ENCODE measurements around the gene CYP24A1. TPM values are rescaled to one million over a fixed set of nuclear protein-coding genes. Genes with fewer than 3 reads are reported as not detected.

CYP24A1 gene
- total and polyA plus RNA-seq, 2 of the 13 experiments (the other 11 are each of a cell fraction or from before 2014, with no cell fraction given): 9.4 to 32.7 TPM

GRCh38 chr20:54107600-54108325 is 66.0 kb downstream of the CYP24A1 start (continued):
- TF ChIP-seq ZNF136 (CRISPR knock-in tag; IDR thresholded peaks at IDR 0.05; ENCODE audit: low read depth) (peak; percentile 94), HMG20B (CRISPR knock-in tag; conservative IDR thresholded peaks at IDR 0.05) (peak; percentile 89), ZNF777 (CRISPR knock-in tag; IDR thresholded peaks at IDR 0.05) (no peak), NKX3-1 (CRISPR knock-in tag; IDR thresholded peaks at IDR 0.05) (peak; percentile 84; the same call in 1 of the 2 replicates), KLF12 (CRISPR knock-in tag; IDR thresholded peaks at IDR 0.05; ENCODE audit: borderline replicate concordance) (no peak), ZNF343 (CRISPR knock-in tag; IDR thresholded peaks at IDR 0.05) (peak; percentile 83), ZBTB3 (CRISPR knock-in tag; IDR thresholded peaks at IDR 0.05; ENCODE audit: borderline replicate concordance, low read depth) (peak; percentile 83; the same call in 1 of the 2 replicates), HDAC1 (CRISPR knock-in tag; IDR thresholded peaks at IDR 0.05) (peak; percentile 72), CBX2 (IDR thresholded peaks at IDR 0.05; ENCODE audit: low read depth, low read length) (no peak), CBX2 (CRISPR knock-in tag; IDR thresholded peaks at IDR 0.05; ENCODE audit: low read depth) (no peak), HDAC2 (CRISPR knock-in tag; IDR thresholded peaks at IDR 0.05) (peak; percentile 97), ZNF749 (CRISPR knock-in tag; IDR thresholded peaks at IDR 0.05; ENCODE audit: borderline replicate concordance) (peak; percentile 77; the same call in 1 of the 2 replicates), NCOA2 (CRISPR knock-in tag; IDR thresholded peaks at IDR 0.05) (peak; percentile 96), YEATS2 (CRISPR knock-in tag; IDR thresholded peaks at IDR 0.05; ENCODE audit: borderline replicate concordance) (peak; percentile 81), ZBTB25 (CRISPR knock-in tag; IDR thresholded peaks at IDR 0.05) (peak; percentile 78; the same call in 1 of the 2 replicates)
- TF ChIP-seq, protein P1, sequence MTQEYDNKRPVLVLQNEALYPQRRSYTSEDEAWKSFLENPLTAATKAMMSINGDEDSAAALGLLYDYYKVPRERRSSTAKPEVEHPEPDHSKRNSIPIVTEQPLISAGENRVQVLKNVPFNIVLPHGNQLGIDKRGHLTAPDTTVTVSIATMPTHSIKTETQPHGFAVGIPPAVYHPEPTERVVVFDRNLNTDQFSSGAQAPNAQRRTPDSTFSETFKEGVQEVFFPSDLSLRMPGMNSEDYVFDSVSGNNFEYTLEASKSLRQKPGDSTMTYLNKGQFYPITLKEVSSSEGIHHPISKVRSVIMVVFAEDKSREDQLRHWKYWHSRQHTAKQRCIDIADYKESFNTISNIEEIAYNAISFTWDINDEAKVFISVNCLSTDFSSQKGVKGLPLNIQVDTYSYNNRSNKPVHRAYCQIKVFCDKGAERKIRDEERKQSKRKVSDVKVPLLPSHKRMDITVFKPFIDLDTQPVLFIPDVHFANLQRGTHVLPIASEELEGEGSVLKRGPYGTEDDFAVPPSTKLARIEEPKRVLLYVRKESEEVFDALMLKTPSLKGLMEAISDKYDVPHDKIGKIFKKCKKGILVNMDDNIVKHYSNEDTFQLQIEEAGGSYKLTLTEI (CRISPR knock-in tag; conservative IDR thresholded peaks at IDR 0.05): no peak
- TF ChIP-seq, protein P2, sequence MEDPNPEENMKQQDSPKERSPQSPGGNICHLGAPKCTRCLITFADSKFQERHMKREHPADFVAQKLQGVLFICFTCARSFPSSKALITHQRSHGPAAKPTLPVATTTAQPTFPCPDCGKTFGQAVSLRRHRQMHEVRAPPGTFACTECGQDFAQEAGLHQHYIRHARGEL (CRISPR knock-in tag; IDR thresholded peaks at IDR 0.05): no peak
- TF ChIP-seq, protein P3, sequence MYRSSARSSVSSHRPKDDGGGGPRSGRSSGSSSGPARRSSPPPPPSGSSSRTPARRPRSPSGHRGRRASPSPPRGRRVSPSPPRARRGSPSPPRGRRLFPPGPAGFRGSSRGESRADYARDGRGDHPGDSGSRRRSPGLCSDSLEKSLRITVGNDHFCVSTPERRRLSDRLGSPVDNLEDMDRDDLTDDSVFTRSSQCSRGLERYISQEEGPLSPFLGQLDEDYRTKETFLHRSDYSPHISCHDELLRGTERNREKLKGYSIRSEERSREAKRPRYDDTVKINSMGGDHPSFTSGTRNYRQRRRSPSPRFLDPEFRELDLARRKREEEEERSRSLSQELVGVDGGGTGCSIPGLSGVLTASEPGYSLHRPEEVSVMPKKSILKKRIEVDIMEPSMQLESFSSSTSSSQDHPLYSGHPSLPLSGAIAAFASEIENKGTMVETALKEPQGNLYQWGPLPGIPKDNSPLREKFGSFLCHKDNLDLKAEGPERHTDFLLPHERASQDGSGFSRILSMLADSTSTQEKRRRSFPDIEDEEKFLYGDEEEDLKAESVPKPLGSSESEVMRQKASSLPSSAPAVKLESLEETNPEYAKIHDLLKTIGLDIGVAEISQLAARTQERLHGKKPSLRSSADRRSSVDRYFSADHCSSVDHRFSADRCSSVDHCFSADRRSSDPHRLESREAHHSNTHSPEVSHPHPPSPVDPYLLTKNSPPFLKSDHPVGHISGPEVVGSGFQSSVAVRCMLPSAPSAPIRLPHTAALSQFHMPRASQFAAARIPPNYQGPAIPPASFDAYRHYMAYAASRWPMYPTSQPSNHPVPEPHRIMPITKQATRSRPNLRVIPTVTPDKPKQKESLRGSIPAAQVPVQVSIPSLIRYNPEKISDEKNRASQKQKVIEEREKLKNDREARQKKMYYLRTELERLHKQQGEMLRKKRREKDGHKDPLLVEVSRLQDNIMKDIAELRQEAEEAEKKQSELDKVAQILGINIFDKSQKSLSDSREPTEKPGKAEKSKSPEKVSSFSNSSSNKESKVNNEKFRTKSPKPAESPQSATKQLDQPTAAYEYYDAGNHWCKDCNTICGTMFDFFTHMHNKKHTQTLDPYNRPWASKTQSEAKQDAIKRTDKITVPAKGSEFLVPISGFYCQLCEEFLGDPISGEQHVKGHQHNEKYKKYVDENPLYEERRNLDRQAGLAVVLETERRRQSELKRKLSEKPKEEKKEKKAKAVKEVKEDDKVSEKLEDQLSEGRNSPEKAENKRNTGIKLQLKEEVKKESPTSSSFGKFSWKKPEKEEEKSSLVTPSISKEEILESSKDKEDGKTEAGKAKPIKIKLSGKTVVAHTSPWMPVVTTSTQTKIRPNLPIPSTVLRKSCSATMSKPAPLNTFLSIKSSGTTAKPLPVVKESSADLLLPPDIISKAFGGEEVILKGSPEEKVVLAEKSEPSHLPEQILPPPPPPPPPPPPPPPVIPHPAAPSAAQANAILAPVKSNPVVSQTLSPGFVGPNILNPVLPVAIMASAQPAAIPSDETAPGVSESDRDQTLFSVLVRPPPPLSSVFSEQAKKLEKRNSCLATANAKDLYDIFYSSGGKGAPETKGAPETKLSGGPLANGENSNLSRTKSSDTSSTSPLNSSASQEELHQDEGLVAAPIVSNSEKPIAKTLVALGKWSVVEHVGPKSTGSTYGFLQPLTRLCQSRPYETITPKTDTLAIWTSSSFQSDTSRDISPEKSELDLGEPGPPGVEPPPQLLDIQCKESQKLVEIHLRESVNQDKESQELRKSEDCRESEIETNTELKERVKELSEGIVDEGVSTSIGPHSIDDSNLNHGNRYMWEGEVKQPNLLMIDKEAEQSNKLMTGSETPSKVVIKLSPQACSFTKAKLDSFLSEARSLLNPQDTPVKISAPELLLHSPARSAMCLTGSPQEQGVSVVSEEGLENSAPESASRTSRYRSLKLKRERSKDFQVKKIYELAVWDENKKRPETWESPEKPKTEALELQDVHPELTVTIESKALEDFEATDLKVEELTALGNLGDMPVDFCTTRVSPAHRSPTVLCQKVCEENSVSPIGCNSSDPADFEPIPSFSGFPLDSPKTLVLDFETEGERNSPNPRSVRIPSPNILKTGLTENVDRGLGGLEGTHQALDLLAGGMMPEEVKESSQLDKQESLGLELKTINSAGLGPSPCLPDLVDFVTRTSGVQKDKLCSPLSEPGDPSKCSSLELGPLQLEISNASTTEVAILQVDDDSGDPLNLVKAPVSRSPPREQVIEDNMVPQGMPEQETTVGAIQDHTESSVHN (CRISPR knock-in tag; IDR thresholded peaks at IDR 0.05): peak; percentile 98
